Measurements from ENCODE around the gene TSEN34. TPM values are rescaled to one million over a fixed set of nuclear protein-coding genes. Genes with fewer than 3 reads are reported as not detected.
A peak's percentile ranks its signal among the peaks of the same experiment; 100 is the strongest.

The TSEN34 gene
- total RNA-seq, 1 experiment from 2014 or later: 194 TPM

DNA sequence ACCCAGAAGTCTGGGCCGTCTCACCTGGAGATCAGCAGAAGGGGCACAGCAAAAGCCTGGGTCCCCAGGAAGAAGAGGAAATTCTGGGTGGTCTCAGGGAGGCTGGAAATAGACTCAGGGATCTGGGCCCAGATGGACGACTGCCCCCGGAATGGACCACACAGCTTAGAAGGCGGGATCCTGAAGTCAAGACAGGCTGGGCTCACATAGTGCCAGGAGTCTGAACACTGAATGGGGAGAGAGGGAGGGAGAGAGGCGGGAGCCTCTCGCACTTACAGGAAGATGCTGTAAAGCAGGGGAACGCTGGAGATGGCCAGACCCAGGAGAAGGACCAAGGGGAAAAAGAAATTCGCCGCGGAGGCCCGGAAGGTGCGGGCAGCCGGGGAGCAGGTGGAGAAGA, 30.3 kb upstream of the TSEN34 start:
- in situ Hi-C loops (cut with HindIII; ENCODE audit: low pct_unique_long_range_greater_than_20kb, low sequenced_read_pairs): no loop called here

DNA sequence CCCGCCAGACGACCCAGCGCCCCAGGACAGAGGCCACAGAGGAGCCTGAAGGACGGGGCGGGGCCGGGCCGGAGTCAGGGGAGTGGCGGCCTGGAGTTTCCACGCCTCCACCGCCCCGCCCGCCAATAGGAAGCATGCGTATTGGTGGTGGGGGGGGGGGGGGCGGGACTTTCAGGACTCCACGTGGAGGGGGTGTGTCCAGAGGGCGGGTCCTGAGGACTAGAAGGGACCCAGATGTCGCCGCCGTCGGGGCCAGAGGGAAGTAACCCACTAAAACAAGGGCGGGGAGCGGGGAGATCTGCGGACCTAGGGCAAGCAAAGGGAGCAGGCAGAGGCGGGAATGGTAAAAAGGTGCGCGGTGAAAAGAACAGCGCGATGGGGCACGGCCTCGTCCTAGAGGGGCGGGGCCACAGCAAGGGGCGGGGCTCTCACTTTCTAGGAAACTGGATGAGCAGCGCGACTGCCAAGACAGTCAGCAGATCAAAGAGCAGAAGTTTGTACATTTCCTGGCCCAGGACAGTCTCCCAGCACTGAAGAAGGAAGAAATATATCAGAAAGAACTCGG, 28.8 kb upstream of the TSEN34 start:
- ChIA-PET CTCF (no interaction called here), POLR2A (interaction anchor here (0.6 kb wide), 1 partner anchor 25 kb away, joined by 3 read pairs; no protein-coding TSS in a partner anchor)
- Histone ChIP-seq H3K9me3 (ENCODE audit: control insufficient read depth, insufficient read depth, low read depth, low read length) (no peaks in the 10 kb centered on the region), H3K4me3 (ENCODE audit: low read depth in 2 of 2, low read length in 2 of 2) (peak overlapping the region; percentile 76 to 84), H3K27me3 (ENCODE audit: control insufficient read depth, insufficient read depth, low read length) (no peaks in the 10 kb centered on the region), H3K27ac (ENCODE audit: low read length) (peak overlapping the region; percentile 77), H3K36me3 (ENCODE audit: control insufficient read depth, insufficient read depth, low read length) (peaks cover 3% of the 10 kb centered on the region; the same call in 1 of the 2 replicates), H3K4me1 (ENCODE audit: control insufficient read depth, insufficient read depth, low read length) (peaks cover 22% of the 10 kb centered on the region)
- in situ Hi-C loops (cut with HindIII; ENCODE audit: low pct_unique_long_range_greater_than_20kb, low sequenced_read_pairs): no loop called here
- ATAC-seq (peak; percentile 42), DNase-seq (ENCODE audit: low read depth, low spot score) (peak; percentile 61)
- TF ChIP-seq, protein P1, sequence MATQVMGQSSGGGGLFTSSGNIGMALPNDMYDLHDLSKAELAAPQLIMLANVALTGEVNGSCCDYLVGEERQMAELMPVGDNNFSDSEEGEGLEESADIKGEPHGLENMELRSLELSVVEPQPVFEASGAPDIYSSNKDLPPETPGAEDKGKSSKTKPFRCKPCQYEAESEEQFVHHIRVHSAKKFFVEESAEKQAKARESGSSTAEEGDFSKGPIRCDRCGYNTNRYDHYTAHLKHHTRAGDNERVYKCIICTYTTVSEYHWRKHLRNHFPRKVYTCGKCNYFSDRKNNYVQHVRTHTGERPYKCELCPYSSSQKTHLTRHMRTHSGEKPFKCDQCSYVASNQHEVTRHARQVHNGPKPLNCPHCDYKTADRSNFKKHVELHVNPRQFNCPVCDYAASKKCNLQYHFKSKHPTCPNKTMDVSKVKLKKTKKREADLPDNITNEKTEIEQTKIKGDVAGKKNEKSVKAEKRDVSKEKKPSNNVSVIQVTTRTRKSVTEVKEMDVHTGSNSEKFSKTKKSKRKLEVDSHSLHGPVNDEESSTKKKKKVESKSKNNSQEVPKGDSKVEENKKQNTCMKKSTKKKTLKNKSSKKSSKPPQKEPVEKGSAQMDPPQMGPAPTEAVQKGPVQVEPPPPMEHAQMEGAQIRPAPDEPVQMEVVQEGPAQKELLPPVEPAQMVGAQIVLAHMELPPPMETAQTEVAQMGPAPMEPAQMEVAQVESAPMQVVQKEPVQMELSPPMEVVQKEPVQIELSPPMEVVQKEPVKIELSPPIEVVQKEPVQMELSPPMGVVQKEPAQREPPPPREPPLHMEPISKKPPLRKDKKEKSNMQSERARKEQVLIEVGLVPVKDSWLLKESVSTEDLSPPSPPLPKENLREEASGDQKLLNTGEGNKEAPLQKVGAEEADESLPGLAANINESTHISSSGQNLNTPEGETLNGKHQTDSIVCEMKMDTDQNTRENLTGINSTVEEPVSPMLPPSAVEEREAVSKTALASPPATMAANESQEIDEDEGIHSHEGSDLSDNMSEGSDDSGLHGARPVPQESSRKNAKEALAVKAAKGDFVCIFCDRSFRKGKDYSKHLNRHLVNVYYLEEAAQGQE (IDR thresholded peaks at IDR 0.05; ENCODE audit: insufficient read depth in 1 of 2, low read depth in 2 of 2, low read length in 1 of 2): no peak
- TF ChIP-seq, protein P2, sequence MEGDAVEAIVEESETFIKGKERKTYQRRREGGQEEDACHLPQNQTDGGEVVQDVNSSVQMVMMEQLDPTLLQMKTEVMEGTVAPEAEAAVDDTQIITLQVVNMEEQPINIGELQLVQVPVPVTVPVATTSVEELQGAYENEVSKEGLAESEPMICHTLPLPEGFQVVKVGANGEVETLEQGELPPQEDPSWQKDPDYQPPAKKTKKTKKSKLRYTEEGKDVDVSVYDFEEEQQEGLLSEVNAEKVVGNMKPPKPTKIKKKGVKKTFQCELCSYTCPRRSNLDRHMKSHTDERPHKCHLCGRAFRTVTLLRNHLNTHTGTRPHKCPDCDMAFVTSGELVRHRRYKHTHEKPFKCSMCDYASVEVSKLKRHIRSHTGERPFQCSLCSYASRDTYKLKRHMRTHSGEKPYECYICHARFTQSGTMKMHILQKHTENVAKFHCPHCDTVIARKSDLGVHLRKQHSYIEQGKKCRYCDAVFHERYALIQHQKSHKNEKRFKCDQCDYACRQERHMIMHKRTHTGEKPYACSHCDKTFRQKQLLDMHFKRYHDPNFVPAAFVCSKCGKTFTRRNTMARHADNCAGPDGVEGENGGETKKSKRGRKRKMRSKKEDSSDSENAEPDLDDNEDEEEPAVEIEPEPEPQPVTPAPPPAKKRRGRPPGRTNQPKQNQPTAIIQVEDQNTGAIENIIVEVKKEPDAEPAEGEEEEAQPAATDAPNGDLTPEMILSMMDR (IDR thresholded peaks at IDR 0.05): no peak
- peak; percentile 61; the same call in 1 of the 2 replicates for TF ChIP-seq POLR2AphosphoS5 (IDR thresholded peaks at IDR 0.05; ENCODE audit: low read depth, low read length)
- peak; percentile 65 for TF ChIP-seq TCF7L2 (IDR thresholded peaks at IDR 0.05; ENCODE audit: low read depth, low read length)
- 0 out of 2 replicates have a peak, but pooled peaks have one; percentile 61 for TF ChIP-seq SIN3A (IDR thresholded peaks at IDR 0.05; ENCODE audit: borderline replicate concordance, insufficient read depth, low read depth, low read length)
- intact Hi-C loops (cut with micrococcal nuclease; ENCODE audit: unreplicated experiment): no loop called here
- no TSS peak for BruUV-seq (replicated peaks)

More for the DNA sequence above, 30.3 kb upstream of the TSEN34 start:
- ChIA-PET CTCF (no interaction called here), POLR2A (interaction anchor here (0.7 kb wide), 1 partner anchor 29 kb away, joined by 3 read pairs; the partner anchor contains the start of gene MBOAT7)
- ATAC-seq (no peak), DNase-seq (ENCODE audit: low read depth, low spot score) (no peak)
- TF ChIP-seq SIN3A (IDR thresholded peaks at IDR 0.05; ENCODE audit: borderline replicate concordance, insufficient read depth, low read depth, low read length) (no peak), TCF7L2 (IDR thresholded peaks at IDR 0.05; ENCODE audit: low read depth, low read length) (no peak), POLR2AphosphoS5 (IDR thresholded peaks at IDR 0.05; ENCODE audit: low read depth, low read length) (no peak)
- TF ChIP-seq, protein P2 (IDR thresholded peaks at IDR 0.05): no peak
- TF ChIP-seq, protein P1 (IDR thresholded peaks at IDR 0.05; ENCODE audit: insufficient read depth in 1 of 2, low read depth in 2 of 2, low read length in 1 of 2): no peak
- H3K9me3 ChIP-seq (ENCODE audit: control insufficient read depth, insufficient read depth, low read depth, low read length): no peaks in the 10 kb centered on the region
- peak overlapping the region; percentile 92 for H3K27ac ChIP-seq (ENCODE audit: low read length)
- peaks cover 22% of the 10 kb centered on the region for H3K4me1 ChIP-seq (ENCODE audit: control insufficient read depth, insufficient read depth, low read length)
- peak overlapping the region; percentile 76 to 84 for H3K4me3 ChIP-seq (ENCODE audit: low read depth in 2 of 2, low read length in 2 of 2)
- peaks cover 3% of the 10 kb centered on the region; the same call in 1 of the 2 replicates for H3K36me3 ChIP-seq (ENCODE audit: control insufficient read depth, insufficient read depth, low read length)
- H3K27me3 ChIP-seq (ENCODE audit: control insufficient read depth, insufficient read depth, low read length): no peaks in the 10 kb centered on the region
- BruUV-seq (replicated peaks): no TSS peak
- intact Hi-C loops (cut with micrococcal nuclease; ENCODE audit: unreplicated experiment): no loop called here
